ENCODE measurements around the gene GPRC5D.

DNA sequence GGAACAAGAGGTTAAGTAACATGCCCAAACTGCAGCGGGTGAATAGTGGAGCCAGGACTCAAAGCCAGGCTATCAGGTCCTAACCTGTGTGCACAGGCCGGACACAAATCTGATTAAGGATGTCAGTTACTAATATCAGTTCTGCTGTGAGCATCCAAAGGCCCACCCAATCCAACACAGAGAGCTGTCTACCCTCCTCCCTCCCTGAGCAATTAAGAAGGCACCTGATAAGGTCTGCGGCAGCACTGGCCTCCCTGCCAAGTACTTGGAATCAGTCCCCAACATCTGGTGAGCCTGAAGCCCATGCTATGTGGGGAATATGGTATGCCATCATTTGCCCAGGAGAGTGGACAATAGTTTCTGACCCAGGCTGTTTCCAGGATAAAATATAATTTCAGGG lies 44.2 kb upstream of the GPRC5D start:
- no peak for TF ChIP-seq EZH2phosphoT487 (IDR thresholded peaks at IDR 0.05; ENCODE audit: insufficient read depth, low read depth)
- TF ChIP-seq EZH2 (IDR thresholded peaks at IDR 0.05; ENCODE audit: insufficient read depth, poor library complexity, severe bottlenecking): no peak
